Mesendoderm (in vitro differentiated cells): ENCODE data around the gene C12orf57.
A peak's percentile ranks its signal among the peaks of the same experiment; 100 is the strongest.

ENCODE experiments used
- DNase-seq: peaks from one replicate; pipeline ENCODE4 v3.0.0; 2013
- H2AK5ac ChIP-seq: 2 replicates; pipeline ENCODE4 v1.6.1; 2013; ENCODE audit warnings: low read length, inconsistent platforms
- H2BK120ac ChIP-seq: 2 replicates; pipeline ENCODE4 v1.6.1; 2013; ENCODE audit warnings: low read depth, mild to moderate bottlenecking, low read length, moderate library complexity, mixed read lengths
- H2BK15ac ChIP-seq: replicated peaks from 2 replicates; pipeline ENCODE4 v1.6.1; 2013; ENCODE audit warnings: low read depth, mild to moderate bottlenecking, moderate library complexity
- H2BK5ac ChIP-seq: 2 replicates; pipeline ENCODE4 v1.6.1; 2013; ENCODE audit warnings: low read length, inconsistent platforms
- H3K18ac ChIP-seq: 2 replicates; pipeline ENCODE4 v1.6.1; 2013; ENCODE audit warnings: mild to moderate bottlenecking, low read length, mixed read lengths
- H3K23ac ChIP-seq: one replicate; pipeline ENCODE4 v1.6.1; 2013; ENCODE audit warnings: low read length
- H3K27ac ChIP-seq: 2 replicates; pipeline ENCODE4 v1.5.1; 2013; ENCODE audit warnings: low read depth, mild to moderate bottlenecking, inconsistent platforms, low read length, moderate library complexity
- H3K27me3 ChIP-seq: 2 replicates; pipeline ENCODE4 v1.6.1; 2013; ENCODE audit warnings: low read length, control low read depth, mild to moderate bottlenecking, inconsistent platforms; ENCODE audit not compliant: insufficient read depth, poor library complexity
- H3K36me3 ChIP-seq: 2 replicates; pipeline ENCODE4 v1.6.1; 2013; ENCODE audit warnings: low read length, inconsistent platforms; ENCODE audit not compliant: control insufficient read depth, insufficient read depth
- H3K4ac ChIP-seq: one replicate; pipeline ENCODE4 v1.6.1; 2013; ENCODE audit warnings: low read depth, mild to moderate bottlenecking, low read length, moderate library complexity
- H3K4me1 ChIP-seq: 2 replicates; pipeline ENCODE4 v1.6.1; 2013; ENCODE audit warnings: low read depth, low read length, inconsistent platforms; ENCODE audit not compliant: control insufficient read depth
- H3K4me2 ChIP-seq: 2 replicates; pipeline ENCODE4 v1.6.1; 2013; ENCODE audit warnings: low read length
- H3K4me3 ChIP-seq: 2 replicates; pipeline ENCODE4 v1.5.1; 2013; ENCODE audit warnings: mild to moderate bottlenecking, low read length
- H3K56ac ChIP-seq: one replicate; pipeline ENCODE4 v1.6.1; 2013; ENCODE audit warnings: low read length
- H3K79me1 ChIP-seq: 2 replicates; pipeline ENCODE4 v1.6.1; 2013; ENCODE audit warnings: low read length, inconsistent platforms
- H3K79me2 ChIP-seq: 2 replicates; pipeline ENCODE4 v1.6.1; 2013; ENCODE audit warnings: mild to moderate bottlenecking, low read length; ENCODE audit not compliant: control insufficient read depth, insufficient read depth
- H3K9ac ChIP-seq: 2 replicates; pipeline ENCODE4 v1.6.1; 2013; ENCODE audit warnings: low read length, inconsistent platforms
- H4K5ac ChIP-seq: one replicate; pipeline ENCODE4 v1.6.1; 2013; ENCODE audit warnings: low read length
- H4K8ac ChIP-seq: one replicate; pipeline ENCODE4 v1.6.1; 2013; ENCODE audit warnings: low read depth, mild to moderate bottlenecking, control low read depth, low read length, moderate library complexity
- WGBS: extraction: QIAGEN DNeasy Blood & Tissue Kit; methylation state at CpG from one replicate; pipeline ENCODE4 v1.1.7; 2013; ENCODE audit warnings: low lambda C conversion rate, missing lambda C conversion rate; ENCODE audit not compliant: insufficient coverage; ENCODE audit errors: extremely low coverage; 5-methylcytosine and 5-hydroxymethylcytosine counted together

C12orf57 gene

GRCh38 chr12:6953442-6954315 lies 9.9 kb downstream of the C12orf57 start:
- H3K23ac ChIP-seq, result no peak overlapping the region
- WGBS, result no CpG with 5 or more reads among the region's 24 CpGs
- H3K27me3 ChIP-seq, result no peaks in the 10 kb centered on the region
- no peaks in the 10 kb centered on the region for H3K79me1 ChIP-seq
- no peak overlapping the region for H4K5ac ChIP-seq
- no peak for DNase-seq
- no peak overlapping the region for H3K27ac ChIP-seq
- H2BK15ac ChIP-seq, result no peak overlapping the region
- H3K4me1 ChIP-seq, result no peaks in the 10 kb centered on the region
- peak overlapping the region; percentile 18 for H3K56ac ChIP-seq
- H3K9ac ChIP-seq, result peak overlapping the region; percentile 3
- H3K36me3 ChIP-seq, result no peaks in the 10 kb centered on the region
- no peak overlapping the region for H2BK120ac ChIP-seq
- H3K18ac ChIP-seq, result no peak overlapping the region
- no peak overlapping the region for H2BK5ac ChIP-seq
- no peak overlapping the region for H3K4me2 ChIP-seq
- H4K8ac ChIP-seq, result no peak overlapping the region
- H3K79me2 ChIP-seq, result no peaks in the 10 kb centered on the region
- H3K4me3 ChIP-seq, result no peak overlapping the region
- no peak overlapping the region for H2AK5ac ChIP-seq
- H3K4ac ChIP-seq, result no peak overlapping the region

GRCh38 chr12:6954316-6955107 lies 10.7 kb downstream of the C12orf57 start:
- Histone ChIP-seq H3K27me3 (no peaks in the 10 kb centered on the region), H4K8ac (no peak overlapping the region), H3K4ac (no peak overlapping the region), H2BK15ac (no peak overlapping the region), H3K4me3 (no peak overlapping the region), H3K9ac (no peak overlapping the region), H3K4me1 (no peaks in the 10 kb centered on the region), H2BK5ac (no peak overlapping the region), H3K27ac (no peak overlapping the region), H3K79me1 (no peaks in the 10 kb centered on the region), H3K4me2 (no peak overlapping the region), H4K5ac (no peak overlapping the region), H2AK5ac (no peak overlapping the region), H3K23ac (no peak overlapping the region), H3K36me3 (no peaks in the 10 kb centered on the region), H3K56ac (peak overlapping the region; percentile 25), H2BK120ac (no peak overlapping the region), H3K79me2 (no peaks in the 10 kb centered on the region), H3K18ac (no peak overlapping the region)
- WGBS, result no CpG with 5 or more reads among the region's 21 CpGs
- no peak for DNase-seq

GRCh38 chr12:6955108-6956020 lies 11.5 kb downstream of the C12orf57 start:
- Histone ChIP-seq H2BK5ac (no peak overlapping the region), H3K23ac (no peak overlapping the region), H4K8ac (no peak overlapping the region), H2BK120ac (no peak overlapping the region), H3K27ac (no peak overlapping the region), H2BK15ac (no peak overlapping the region), H3K79me1 (no peaks in the 10 kb centered on the region), H3K4ac (no peak overlapping the region), H3K27me3 (no peaks in the 10 kb centered on the region), H3K18ac (no peak overlapping the region), H3K4me3 (no peak overlapping the region), H4K5ac (no peak overlapping the region), H3K4me1 (no peaks in the 10 kb centered on the region), H3K79me2 (no peaks in the 10 kb centered on the region), H3K56ac (no peak overlapping the region), H3K4me2 (no peak overlapping the region), H2AK5ac (no peak overlapping the region), H3K9ac (no peak overlapping the region), H3K36me3 (no peaks in the 10 kb centered on the region)
- WGBS, result no CpG with 5 or more reads among the region's 22 CpGs
- DNase-seq, result no peak

GRCh38 chr12:6956021-6956727 lies 12.4 kb downstream of the C12orf57 start:
- no peak overlapping the region for H3K4ac ChIP-seq
- WGBS, result no CpG with 5 or more reads among the region's 28 CpGs
- no peaks in the 10 kb centered on the region for H3K36me3 ChIP-seq
- H3K9ac ChIP-seq, result no peak overlapping the region
- H2AK5ac ChIP-seq, result no peak overlapping the region
- H3K23ac ChIP-seq, result no peak overlapping the region
- no peak overlapping the region for H3K18ac ChIP-seq
- H2BK15ac ChIP-seq, result no peak overlapping the region
- no peak overlapping the region for H3K4me3 ChIP-seq
- no peak overlapping the region for H3K4me2 ChIP-seq
- no peaks in the 10 kb centered on the region for H3K27me3 ChIP-seq
- H2BK5ac ChIP-seq, result no peak overlapping the region
- H3K79me2 ChIP-seq, result no peaks in the 10 kb centered on the region
- H3K4me1 ChIP-seq, result peaks cover under 1% of the 10 kb centered on the region
- no peak for DNase-seq
- no peak overlapping the region for H3K56ac ChIP-seq
- H2BK120ac ChIP-seq, result no peak overlapping the region
- H3K79me1 ChIP-seq, result no peaks in the 10 kb centered on the region
- no peak overlapping the region for H3K27ac ChIP-seq
- no peak overlapping the region for H4K5ac ChIP-seq
- no peak overlapping the region for H4K8ac ChIP-seq

- no peak overlapping the region for H3K56ac ChIP-seq
- no peaks in the 10 kb centered on the region for H3K79me2 ChIP-seq
- no peak overlapping the region for H3K27ac ChIP-seq
- H3K4ac ChIP-seq, result no peak overlapping the region
- no peak overlapping the region for H2AK5ac ChIP-seq
- no peak overlapping the region for H3K18ac ChIP-seq
- H3K9ac ChIP-seq, result no peak overlapping the region
- H2BK5ac ChIP-seq, result no peak overlapping the region
- no peak overlapping the region for H4K5ac ChIP-seq
- no peaks in the 10 kb centered on the region for H3K36me3 ChIP-seq
- no peak overlapping the region for H3K4me2 ChIP-seq
- no peaks in the 10 kb centered on the region for H3K27me3 ChIP-seq
- no peak overlapping the region for H3K4me3 ChIP-seq
- no peak for DNase-seq
- no peak overlapping the region for H3K23ac ChIP-seq
- WGBS, result no CpG with 5 or more reads among the region's 20 CpGs
- H2BK120ac ChIP-seq, result no peak overlapping the region
- no peaks in the 10 kb centered on the region for H3K79me1 ChIP-seq
- no peak overlapping the region for H4K8ac ChIP-seq
- H2BK15ac ChIP-seq, result no peak overlapping the region
- H3K4me1 ChIP-seq, result peaks cover 6% of the 10 kb centered on the region
Observed at GRCh38 chr12:6957151-6957701, 13.4 kb downstream of the C12orf57 start.
